Measurements from ENCODE around the gene PNKP. TPM values are rescaled to one million over a fixed set of nuclear protein-coding genes. Genes with fewer than 3 reads are reported as not detected.

The PNKP gene
- total RNA-seq, result 100 to 1,000 TPM; 170 to 196 TPM
- 80.1 to 102 reads per million in 2 donors for total RNA-seq

DNA sequence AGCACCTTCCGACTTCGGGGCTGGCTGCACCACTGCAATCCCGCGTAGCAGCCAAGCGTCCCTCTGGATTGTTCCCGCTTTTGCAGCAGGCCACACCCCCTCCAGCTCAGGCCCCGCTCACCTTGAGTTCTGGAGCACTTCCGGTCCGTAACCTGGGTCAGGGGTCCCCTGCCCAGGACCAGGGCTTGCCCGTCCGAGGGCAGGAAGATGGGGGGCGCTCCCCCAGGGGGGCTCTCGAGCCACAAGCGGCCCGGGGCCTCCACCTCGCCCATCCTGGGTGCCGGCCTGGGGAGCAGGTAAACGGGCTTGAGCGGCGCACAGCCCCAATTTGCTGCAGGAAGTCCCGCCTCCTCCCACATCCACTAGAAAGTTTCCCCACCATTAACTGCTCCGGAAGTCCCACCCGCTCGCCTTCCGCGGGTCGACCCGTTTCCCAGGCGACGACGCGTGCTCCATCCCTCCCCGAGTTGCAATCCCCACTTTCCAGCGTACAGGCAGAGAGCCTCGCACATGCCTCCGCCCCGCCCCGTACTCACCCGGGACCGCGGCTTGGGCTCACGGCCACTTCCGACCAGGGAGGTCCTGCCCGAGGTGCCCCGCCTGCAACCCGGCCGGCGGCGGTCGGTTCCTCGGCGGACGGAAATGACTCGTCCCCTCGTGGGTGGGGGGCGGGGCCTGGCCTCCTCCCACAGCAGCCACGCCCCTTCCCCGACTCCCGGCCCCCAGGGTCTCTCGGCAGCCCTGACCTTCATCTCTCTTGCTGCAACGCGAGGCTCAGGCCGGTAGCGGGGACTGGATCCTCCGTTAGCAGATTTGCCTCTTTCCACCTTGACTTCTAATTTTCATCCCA lies at the start of gene PNKP:
TSS of gene PNKP (minus strand) at position 644 of the 850 bp plus-strand sequence. CDS start at position 272, 372 bp downstream.
- no peaks in the 10 kb centered on the region for H3K9me3 ChIP-seq (ENCODE audit: control insufficient read depth, low read length, poor library complexity, severe bottlenecking)
- H3K4me1 Mint-ChIP-seq, result peaks cover 33% of the 10 kb centered on the region
- H3K36me3 Mint-ChIP-seq (ENCODE audit: low read depth), result peaks cover 5% of the 10 kb centered on the region
- ATAC-seq (peak; percentile 53), DNase-seq (peak; percentile 72 to 85 (median 74))
- no peaks in the 10 kb centered on the region for H3K27me3 Mint-ChIP-seq
- H3K4me3 Mint-ChIP-seq, result peak within 1 kb of the TSS; percentile 99
- H3K27ac Mint-ChIP-seq, result no peak within 1 kb of the TSS

DNA sequence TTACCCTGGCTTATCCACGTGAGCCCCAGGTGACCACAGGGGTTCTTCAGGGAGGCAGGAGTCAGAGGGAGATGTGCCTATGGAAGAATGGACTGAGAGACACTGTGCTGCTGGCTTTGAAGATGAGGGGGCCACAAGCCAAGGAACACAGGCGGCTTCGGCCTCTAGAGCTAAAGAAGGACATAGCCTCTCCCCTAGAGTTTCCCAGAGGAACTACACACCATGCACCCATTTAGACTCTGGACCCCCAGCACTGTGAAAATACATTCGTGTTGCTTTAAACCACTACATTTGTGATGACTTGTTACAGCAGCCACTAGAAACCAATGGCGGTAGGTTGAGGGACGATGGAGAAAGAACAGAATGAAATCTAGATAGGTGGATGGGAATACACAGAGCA lies 47.9 kb upstream of the PNKP start:
- ATAC-seq (no peak), DNase-seq (no peak)
- Mint-ChIP-seq H3K36me3 (ENCODE audit: low read depth) (peaks cover 6% of the 10 kb centered on the region), H3K27ac (peak overlapping the region; percentile 84), H3K27me3 (no peaks in the 10 kb centered on the region), H3K4me3 (no peak overlapping the region), H3K4me1 (peaks cover 40% of the 10 kb centered on the region)
- no peaks in the 10 kb centered on the region for H3K9me3 ChIP-seq (ENCODE audit: control insufficient read depth, low read length, poor library complexity, severe bottlenecking)

DNA sequence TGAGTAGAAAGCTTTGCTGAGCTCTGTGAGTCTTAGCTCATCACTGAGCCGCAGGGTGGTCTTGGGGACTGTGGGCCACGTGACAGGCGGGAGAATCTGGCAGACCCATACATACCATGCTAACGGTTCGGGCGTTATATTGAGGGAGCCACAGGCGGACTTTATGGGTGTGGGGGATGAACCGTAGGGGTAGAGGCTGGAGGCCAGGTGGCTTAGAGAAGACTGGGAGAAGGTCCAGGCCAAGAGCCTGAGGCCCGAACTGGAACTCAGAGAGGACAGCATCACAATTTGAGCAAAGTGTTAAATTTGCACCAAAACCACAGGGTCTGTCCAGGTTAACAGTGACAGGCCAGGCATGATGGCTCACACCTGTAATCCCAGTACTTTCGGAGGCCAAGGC lies 46.3 kb upstream of the PNKP start:
- Mint-ChIP-seq H3K36me3 (ENCODE audit: low read depth) (peaks cover 6% of the 10 kb centered on the region), H3K27ac (peak overlapping the region; percentile 97)

DNA sequence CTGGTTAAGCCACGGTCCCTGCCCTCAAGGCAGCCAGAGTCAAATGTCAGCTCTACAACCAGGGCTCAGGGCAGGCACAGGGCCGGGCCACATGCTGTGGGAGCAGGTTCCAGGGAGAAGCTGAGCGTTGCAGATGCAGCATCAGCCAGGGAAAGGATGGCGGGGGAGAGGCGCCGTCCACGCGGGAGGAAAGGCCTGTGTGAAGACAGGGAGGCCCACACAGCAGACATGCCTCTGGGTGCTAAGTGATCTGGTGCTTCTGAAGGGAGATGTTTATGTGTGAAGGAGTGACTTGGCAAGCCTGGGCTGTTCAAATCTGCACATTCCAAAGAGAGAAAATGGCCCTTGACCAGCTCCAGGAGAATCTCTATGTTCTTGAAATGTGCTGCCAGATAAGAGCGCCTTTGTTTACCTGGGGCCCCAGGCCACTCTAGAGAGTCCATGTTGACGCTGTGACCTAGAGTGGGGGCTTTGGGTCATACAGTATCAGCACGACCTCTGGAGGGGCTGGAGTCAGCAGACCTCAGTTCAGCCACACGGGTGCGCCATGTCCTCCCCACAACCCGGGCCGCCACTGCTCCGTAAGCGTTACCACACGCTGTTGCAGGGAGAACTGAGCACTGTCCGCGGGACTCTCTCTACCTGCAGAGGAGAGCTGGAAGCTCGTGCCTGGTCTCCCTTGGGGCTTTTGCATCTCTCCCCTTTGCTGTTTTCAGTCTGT lies 45.7 kb upstream of the PNKP start:
- Mint-ChIP-seq H3K4me3 (no peak overlapping the region), H3K4me1 (peaks cover 36% of the 10 kb centered on the region), H3K27me3 (no peaks in the 10 kb centered on the region), H3K27ac (peak overlapping the region; percentile 97), H3K36me3 (ENCODE audit: low read depth) (peaks cover 6% of the 10 kb centered on the region)
- DNase-seq, result no peak
- H3K9me3 ChIP-seq (ENCODE audit: control insufficient read depth, low read length, poor library complexity, severe bottlenecking), result no peaks in the 10 kb centered on the region
- ATAC-seq, result no peak

More for the DNA sequence above, 46.3 kb upstream of the PNKP start:
- Mint-ChIP-seq H3K4me3 (no peak overlapping the region), H3K27me3 (no peaks in the 10 kb centered on the region), H3K4me1 (peaks cover 35% of the 10 kb centered on the region)
- no peaks in the 10 kb centered on the region for H3K9me3 ChIP-seq (ENCODE audit: control insufficient read depth, low read length, poor library complexity, severe bottlenecking)
- DNase-seq (no peak), ATAC-seq (no peak)

DNA sequence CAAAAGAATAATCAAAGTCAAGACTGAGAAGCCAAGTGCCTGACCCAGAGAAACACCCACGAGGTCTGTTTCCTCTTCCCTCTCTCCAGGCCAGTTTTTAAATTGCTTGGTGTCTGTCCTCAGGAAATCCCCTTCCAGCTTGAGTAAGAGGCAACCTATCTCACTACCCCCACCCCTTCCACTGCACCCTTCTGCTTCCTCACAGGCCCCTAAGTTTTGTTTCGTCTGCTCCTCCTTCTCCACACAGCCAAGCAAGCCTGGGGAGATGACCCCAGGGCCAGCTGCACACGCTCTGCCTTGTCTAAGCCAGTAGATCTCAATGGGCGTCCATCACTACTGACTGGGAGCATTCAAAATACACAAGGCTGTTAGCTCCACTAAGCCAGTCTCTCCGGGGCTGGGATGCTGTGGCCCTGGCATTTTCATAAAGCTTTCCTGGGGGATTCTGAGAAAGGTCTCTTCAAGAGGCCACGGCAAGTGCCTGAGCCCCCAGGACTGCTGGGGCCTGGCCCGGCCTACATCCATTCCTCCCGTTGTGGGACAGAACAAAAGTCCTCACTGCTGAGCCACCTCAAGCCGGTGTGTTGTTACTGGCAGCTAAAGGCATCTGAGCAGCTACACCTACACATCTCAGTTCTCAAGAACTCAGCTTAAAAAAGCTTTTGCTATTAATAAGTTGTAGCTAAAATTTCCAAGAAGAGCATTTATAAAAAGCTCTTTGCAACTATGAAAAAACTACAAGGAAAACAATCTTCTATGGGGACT lies 44.2 kb upstream of the PNKP start:
- DNase-seq (no peak), ATAC-seq (peak; percentile 80)
- no peaks in the 10 kb centered on the region for H3K9me3 ChIP-seq (ENCODE audit: control insufficient read depth, low read length, poor library complexity, severe bottlenecking)
- peak overlapping the region; percentile 78 for H3K4me3 Mint-ChIP-seq
- H3K36me3 Mint-ChIP-seq (ENCODE audit: low read depth), result peaks cover 6% of the 10 kb centered on the region
- peaks cover 40% of the 10 kb centered on the region for H3K4me1 Mint-ChIP-seq
- H3K27ac Mint-ChIP-seq, result peak overlapping the region; percentile 97
- no peaks in the 10 kb centered on the region for H3K27me3 Mint-ChIP-seq

DNA sequence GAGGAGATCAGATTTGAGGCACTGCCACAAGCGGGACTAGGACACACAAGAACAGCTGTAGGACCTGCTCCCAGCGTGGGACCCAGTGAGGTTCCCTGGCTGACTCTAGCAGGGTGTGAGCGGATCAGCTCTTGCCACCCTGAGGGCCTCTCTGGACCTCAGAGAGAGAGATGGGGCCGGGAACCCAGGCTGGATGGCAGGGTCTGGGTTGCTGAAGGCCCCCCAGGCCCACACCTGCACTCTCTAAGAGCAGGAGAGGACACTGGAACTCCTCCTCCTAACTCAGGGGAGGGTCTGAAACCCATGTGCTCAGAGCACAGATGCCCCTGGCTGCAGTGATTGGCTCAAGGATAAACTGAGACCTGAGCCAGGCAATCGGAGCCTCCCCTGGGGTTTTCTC lies 42.8 kb upstream of the PNKP start:
- Mint-ChIP-seq H3K27me3 (no peaks in the 10 kb centered on the region), H3K27ac (no peak overlapping the region), H3K4me1 (peaks cover 39% of the 10 kb centered on the region), H3K36me3 (ENCODE audit: low read depth) (peaks cover 2% of the 10 kb centered on the region), H3K4me3 (no peak overlapping the region)
- ATAC-seq (no peak), DNase-seq (no peak)
- no peaks in the 10 kb centered on the region for H3K9me3 ChIP-seq (ENCODE audit: control insufficient read depth, low read length, poor library complexity, severe bottlenecking)

DNA sequence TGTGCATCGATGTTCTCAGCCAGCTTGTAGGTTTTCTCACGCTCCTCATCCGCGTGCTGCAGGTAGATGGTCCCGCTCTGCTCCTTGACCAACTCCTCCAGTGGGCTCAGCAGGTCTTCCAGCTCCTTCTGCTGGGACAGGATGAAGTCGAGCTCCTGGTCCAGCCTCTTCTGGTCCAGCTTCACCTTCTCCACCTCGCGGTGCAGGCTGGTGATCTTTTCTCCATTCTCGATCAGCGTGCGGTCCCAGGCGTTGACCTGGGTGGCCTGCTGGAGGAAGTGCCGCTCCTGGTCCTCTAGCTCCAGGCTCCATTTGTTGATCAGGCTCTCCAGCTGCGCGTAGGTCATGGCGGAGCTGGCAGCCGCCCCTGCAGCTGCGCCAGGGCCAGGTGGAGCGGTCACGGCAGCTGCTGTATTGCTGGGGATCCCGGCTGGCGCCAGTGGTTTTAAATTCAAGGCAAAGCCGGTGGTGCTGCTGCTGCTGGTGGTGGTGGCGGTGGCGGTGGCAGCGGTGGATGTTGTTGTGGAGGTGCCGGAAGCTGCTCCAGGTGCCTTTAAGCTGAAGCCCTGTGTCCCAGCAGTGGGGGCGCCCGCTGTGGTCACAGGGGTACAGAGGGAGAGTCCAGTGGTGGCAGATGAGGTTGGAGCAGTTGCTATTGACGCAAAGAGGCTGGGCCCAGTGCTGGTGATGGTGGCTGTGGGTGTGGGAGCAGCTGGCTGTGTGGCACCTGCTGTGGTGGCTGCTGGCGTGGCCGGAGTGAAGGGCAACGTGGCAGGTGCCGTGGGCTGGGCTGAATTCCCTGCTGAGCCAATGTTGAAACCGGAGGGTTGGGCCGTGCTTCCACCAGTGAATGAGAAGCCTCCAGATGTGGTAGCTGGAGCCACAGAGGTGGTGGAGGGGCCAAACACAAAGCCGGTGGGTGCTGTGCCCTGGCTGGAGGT lies 41.4 kb upstream of the PNKP start:
- H3K4me1 Mint-ChIP-seq, result peaks cover 35% of the 10 kb centered on the region
- peaks cover 2% of the 10 kb centered on the region for H3K36me3 Mint-ChIP-seq (ENCODE audit: low read depth)

DNA sequence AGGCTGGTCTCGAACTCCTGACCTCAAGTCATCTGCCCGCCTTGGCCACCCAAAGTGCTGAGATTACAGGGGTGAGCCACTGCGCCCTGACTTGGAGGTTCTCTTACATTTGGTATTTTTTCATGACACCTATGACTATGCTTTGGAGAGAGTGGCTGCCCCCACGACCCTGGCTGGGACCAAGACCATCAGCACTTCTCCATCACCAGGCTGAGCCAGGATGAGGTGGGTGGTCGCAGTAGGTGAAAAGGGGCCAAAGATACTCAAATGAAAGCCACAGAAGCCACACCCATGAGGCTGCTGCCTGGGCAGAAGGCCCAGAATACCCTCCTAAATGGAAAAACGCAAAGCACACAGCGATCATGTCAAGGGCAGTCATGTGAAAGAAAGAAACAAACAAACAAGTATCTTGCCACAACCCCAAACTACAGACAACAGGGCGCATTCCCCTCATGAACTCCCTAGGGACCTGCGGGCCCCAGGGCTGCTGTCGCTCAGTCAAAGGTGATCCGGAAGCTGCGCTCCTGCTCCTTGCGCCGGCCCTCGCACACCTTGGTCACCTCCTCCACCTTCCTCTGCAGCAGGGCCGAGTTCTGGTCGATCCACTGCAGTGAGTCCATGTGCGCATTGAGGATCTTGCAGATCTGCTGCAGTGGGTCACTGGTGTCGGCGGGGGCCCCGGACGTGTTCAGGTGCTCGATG lies 40.5 kb upstream of the PNKP start:
- ATAC-seq, result no peak

More for the DNA sequence above, 41.4 kb upstream of the PNKP start:
- no peak for ATAC-seq
- Mint-ChIP-seq H3K27me3 (no peaks in the 10 kb centered on the region), H3K4me3 (no peak overlapping the region), H3K27ac (peak overlapping the region; percentile 57)
- H3K9me3 ChIP-seq (ENCODE audit: control insufficient read depth, low read length, poor library complexity, severe bottlenecking), result no peaks in the 10 kb centered on the region
- no peak for DNase-seq

DNA sequence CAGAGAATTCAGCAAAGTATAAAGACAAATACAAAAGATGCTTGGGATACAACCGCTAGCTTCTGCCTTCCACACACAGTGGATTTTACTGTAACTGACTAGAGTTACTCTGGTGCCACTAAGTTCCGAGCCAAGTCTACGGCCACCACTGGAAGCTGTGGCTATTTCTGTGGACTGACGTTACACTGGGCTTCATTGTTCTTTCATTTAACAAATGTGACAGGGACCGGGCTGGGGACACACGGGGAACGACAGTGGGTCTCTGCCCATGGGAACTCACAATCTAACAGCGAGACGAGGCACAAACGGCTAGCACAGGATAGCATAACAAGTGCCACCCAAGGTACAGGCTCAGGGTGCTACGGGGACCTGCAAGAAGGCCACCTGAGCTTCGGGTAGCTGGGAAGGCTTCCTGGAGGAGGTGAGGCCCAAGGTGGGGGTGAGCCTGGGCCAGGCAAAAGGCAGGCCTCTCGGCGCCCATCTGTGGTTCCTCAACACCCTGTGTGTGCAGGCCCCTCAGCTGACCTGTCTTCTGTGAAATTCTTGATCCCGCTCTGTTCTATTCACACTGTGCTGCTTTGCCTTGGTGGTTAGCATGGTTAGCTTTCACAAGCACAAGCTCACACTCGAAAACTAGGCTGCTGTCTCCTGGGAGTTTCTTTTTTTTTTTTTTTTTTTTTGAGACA lies 39.6 kb upstream of the PNKP start:
- Mint-ChIP-seq H3K4me3 (no peak overlapping the region), H3K27ac (peak overlapping the region; percentile 49), H3K4me1 (peaks cover 24% of the 10 kb centered on the region), H3K36me3 (ENCODE audit: low read depth) (no peaks in the 10 kb centered on the region), H3K27me3 (no peaks in the 10 kb centered on the region)
- DNase-seq, result no peak
- H3K9me3 ChIP-seq (ENCODE audit: control insufficient read depth, low read length, poor library complexity, severe bottlenecking), result no peaks in the 10 kb centered on the region
- ATAC-seq, result no peak

More for the DNA sequence above, 40.5 kb upstream of the PNKP start:
- no peaks in the 10 kb centered on the region for H3K9me3 ChIP-seq (ENCODE audit: control insufficient read depth, low read length, poor library complexity, severe bottlenecking)
- Mint-ChIP-seq H3K27ac (no peak overlapping the region), H3K27me3 (no peaks in the 10 kb centered on the region), H3K4me1 (peaks cover 27% of the 10 kb centered on the region), H3K36me3 (ENCODE audit: low read depth) (peaks cover 2% of the 10 kb centered on the region), H3K4me3 (no peak overlapping the region)
- no peak for DNase-seq

DNA sequence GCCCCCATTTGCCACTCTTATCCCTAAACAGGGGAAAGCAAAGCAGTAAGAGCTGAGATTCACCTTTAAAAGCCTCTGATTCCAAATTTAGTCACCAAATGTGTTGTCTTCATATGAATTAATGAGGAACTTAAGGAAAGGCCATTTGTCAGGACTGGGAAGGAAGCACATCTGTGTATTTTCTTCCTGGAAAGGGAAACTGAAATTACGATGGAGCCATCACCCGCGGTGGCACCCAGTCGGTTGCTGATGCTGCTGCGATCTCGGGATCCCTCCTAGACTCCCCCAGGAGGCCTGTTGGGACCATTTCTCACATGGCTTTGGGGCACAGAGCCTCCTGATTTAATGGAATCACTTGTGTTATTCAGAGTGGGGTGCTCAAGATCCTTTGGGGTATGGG lies 36.8 kb upstream of the PNKP start:
- H3K4me3 Mint-ChIP-seq, result no peak overlapping the region
- ATAC-seq, result no peak
- no peak for DNase-seq
- no peaks in the 10 kb centered on the region for H3K9me3 ChIP-seq (ENCODE audit: control insufficient read depth, low read length, poor library complexity, severe bottlenecking)
- H3K27ac Mint-ChIP-seq, result peak overlapping the region; percentile 34
- peaks cover 10% of the 10 kb centered on the region for H3K4me1 Mint-ChIP-seq
- no peaks in the 10 kb centered on the region for H3K36me3 Mint-ChIP-seq (ENCODE audit: low read depth)
- H3K27me3 Mint-ChIP-seq, result no peaks in the 10 kb centered on the region

DNA sequence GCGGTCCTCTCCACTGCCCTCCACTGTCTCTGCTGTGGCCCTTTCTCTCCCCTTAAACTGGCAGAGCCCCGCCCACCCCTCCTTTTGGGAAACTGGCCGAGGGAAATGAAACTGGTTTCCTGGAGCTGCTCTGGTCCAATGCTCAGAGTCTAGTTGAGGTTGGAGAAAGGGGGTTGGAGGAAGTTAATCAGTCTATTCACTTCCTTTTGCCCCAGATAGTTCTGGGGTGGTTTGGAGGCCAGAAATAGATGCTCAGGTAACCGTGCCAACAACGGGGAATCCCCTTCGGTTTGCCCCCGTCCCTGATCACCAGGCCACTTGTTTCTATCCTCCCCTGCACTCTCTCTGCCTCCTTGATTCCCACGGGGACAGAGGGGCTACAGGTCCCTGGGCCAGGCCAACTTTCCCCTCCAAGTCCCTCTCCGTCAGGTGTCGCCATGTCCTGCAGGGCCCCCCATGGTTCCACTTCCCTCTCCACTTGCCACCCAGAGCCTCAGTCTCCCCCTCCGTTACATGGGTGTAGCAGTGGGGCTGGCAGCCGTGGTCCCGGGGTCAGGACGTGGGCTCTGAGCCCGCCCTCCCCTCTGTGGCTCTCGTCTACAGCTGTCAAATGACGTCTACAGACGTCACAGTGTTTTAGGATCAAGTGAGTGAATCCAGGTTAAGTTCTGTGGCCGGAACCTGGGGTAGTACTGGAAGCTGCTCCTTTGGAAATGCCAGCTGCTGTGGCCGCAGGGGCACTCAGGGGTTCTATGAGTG lies 29.7 kb upstream of the PNKP start, which contains the start of gene IL4I1:
TSS of gene IL4I1 (minus strand) at position 25 of the 759 bp plus-strand sequence. CDS start 727 bp downstream, outside the sequence.
- H3K4me1 Mint-ChIP-seq, result peaks cover 45% of the 10 kb centered on the region
- H3K36me3 Mint-ChIP-seq (ENCODE audit: low read depth), result peaks cover 3% of the 10 kb centered on the region
- H3K9me3 ChIP-seq (ENCODE audit: control insufficient read depth, low read length, poor library complexity, severe bottlenecking), result no peaks in the 10 kb centered on the region
- H3K4me3 Mint-ChIP-seq, result peak within 1 kb of the TSS; percentile 96
- H3K27ac Mint-ChIP-seq, result peak within 1 kb of the TSS; percentile 100
- DNase-seq (peak; percentile 57 to 71 (median 69)), ATAC-seq (peak; percentile 69)
- no peaks in the 10 kb centered on the region for H3K27me3 Mint-ChIP-seq
